Measurements from ENCODE around the gene ZNF888.

The ZNF888 gene

DNA sequence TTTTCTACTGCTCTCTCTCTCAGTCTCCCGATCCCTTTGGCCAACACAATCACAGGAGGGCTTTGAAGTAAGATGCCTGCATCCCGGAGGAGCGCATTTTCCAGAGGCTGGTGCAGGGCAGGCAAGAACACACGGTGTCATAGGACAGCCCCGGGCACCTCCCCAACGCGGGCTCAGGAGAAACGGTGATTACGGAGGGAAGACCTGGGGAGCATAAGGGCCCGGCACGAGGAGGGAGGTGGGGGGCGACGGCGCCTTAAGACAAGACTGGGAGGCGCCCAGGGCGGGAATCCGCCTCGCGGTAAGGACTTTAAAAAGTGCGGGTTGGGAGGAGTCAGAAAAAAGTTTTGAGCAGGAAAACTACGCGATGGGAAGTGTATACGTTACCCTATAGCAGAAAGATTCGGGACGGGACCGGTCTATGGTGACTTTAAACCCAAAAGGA is 18.7 kb upstream of the ZNF888 start (continued):
- TF ChIP-seq ZNF221 (tag by site-specific recombination; IDR thresholded peaks at IDR 0.05; ENCODE audit: borderline replicate concordance) (no peak), ZSCAN23 (tag by site-specific recombination; IDR thresholded peaks at IDR 0.05) (no peak), ZNF146 (tag by site-specific recombination; IDR thresholded peaks at IDR 0.05) (no peak), TCF7L2 (IDR thresholded peaks at IDR 0.05; ENCODE audit: borderline replicate concordance, low read depth, low read length) (no peak), ZIC2 (tag by site-specific recombination; IDR thresholded peaks at IDR 0.05) (no peak), ZXDB (tag by site-specific recombination; IDR thresholded peaks at IDR 0.05) (no peak), KLF1 (tag by site-specific recombination; IDR thresholded peaks at IDR 0.05) (no peak), ZNF155 (tag by site-specific recombination; IDR thresholded peaks at IDR 0.05) (no peak), ZNF843 (tag by site-specific recombination; IDR thresholded peaks at IDR 0.05) (no peak), ZNF473 (tag by site-specific recombination; IDR thresholded peaks at IDR 0.05) (no peak), ZNF350 (tag by site-specific recombination; IDR thresholded peaks at IDR 0.05) (no peak), ZBTB8A (tag by site-specific recombination; IDR thresholded peaks at IDR 0.05) (0 out of 2 replicates have a peak, but pooled peaks have one; percentile 18), ZNF571 (tag by site-specific recombination; IDR thresholded peaks at IDR 0.05) (no peak), ZNF23 (tag by site-specific recombination; IDR thresholded peaks at IDR 0.05; ENCODE audit: borderline replicate concordance) (no peak), ZNF341 (tag by site-specific recombination; IDR thresholded peaks at IDR 0.05; ENCODE audit: low read depth) (peak; percentile 71), ZNF335 (tag by site-specific recombination; conservative IDR thresholded peaks at IDR 0.05) (peak; percentile 75), ZNF404 (tag by site-specific recombination; IDR thresholded peaks at IDR 0.05) (no peak), ZBTB20 (tag by site-specific recombination; IDR thresholded peaks at IDR 0.05) (0 out of 2 replicates have a peak, but pooled peaks have one; percentile 18), ZNF133 (tag by site-specific recombination; IDR thresholded peaks at IDR 0.05) (no peak), SCRT1 (tag by site-specific recombination; IDR thresholded peaks at IDR 0.05; ENCODE audit: borderline replicate concordance) (no peak), ZNF112 (tag by site-specific recombination; IDR thresholded peaks at IDR 0.05) (no peak), ZNF561 (tag by site-specific recombination; IDR thresholded peaks at IDR 0.05; ENCODE audit: borderline replicate concordance) (peak; percentile 26; the same call in 1 of the 2 replicates)
- TF ChIP-seq, protein P1, sequence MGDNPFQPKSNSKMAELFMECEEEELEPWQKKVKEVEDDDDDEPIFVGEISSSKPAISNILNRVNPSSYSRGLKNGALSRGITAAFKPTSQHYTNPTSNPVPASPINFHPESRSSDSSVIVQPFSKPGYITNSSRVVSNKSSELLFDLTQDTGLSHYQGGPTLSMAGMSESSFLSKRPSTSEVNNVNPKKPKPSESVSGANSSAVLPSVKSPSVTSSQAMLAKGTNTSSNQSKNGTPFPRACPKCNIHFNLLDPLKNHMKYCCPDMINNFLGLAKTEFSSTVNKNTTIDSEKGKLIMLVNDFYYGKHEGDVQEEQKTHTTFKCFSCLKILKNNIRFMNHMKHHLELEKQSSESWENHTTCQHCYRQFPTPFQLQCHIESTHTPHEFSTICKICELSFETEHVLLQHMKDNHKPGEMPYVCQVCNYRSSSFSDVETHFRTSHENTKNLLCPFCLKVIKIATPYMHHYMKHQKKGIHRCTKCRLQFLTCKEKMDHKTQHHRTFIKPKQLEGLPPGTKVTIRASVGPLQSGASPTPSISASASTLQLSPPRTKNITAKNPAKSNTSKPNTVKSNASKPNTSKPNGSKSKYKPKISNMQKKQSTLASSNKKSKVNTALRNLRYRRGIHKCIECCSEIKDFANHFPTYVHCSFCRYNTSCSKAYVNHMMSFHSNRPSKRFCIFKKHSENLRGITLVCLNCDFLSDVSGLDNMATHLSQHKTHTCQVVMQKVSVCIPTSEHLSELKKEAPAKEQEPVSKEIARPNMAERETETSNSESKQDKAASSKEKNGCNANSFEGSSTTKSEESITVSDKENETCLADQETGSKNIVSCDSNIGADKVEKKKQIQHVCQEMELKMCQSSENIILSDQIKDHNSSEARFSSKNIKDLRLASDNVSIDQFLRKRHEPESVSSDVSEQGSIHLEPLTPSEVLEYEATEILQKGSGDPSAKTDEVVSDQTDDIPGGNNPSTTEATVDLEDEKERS (tag by site-specific recombination; IDR thresholded peaks at IDR 0.05): no peak
- TF ChIP-seq, protein P2, sequence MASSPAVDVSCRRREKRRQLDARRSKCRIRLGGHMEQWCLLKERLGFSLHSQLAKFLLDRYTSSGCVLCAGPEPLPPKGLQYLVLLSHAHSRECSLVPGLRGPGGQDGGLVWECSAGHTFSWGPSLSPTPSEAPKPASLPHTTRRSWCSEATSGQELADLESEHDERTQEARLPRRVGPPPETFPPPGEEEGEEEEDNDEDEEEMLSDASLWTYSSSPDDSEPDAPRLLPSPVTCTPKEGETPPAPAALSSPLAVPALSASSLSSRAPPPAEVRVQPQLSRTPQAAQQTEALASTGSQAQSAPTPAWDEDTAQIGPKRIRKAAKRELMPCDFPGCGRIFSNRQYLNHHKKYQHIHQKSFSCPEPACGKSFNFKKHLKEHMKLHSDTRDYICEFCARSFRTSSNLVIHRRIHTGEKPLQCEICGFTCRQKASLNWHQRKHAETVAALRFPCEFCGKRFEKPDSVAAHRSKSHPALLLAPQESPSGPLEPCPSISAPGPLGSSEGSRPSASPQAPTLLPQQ (tag by site-specific recombination; IDR thresholded peaks at IDR 0.05): peak; percentile 62
- TF ChIP-seq, protein P3, sequence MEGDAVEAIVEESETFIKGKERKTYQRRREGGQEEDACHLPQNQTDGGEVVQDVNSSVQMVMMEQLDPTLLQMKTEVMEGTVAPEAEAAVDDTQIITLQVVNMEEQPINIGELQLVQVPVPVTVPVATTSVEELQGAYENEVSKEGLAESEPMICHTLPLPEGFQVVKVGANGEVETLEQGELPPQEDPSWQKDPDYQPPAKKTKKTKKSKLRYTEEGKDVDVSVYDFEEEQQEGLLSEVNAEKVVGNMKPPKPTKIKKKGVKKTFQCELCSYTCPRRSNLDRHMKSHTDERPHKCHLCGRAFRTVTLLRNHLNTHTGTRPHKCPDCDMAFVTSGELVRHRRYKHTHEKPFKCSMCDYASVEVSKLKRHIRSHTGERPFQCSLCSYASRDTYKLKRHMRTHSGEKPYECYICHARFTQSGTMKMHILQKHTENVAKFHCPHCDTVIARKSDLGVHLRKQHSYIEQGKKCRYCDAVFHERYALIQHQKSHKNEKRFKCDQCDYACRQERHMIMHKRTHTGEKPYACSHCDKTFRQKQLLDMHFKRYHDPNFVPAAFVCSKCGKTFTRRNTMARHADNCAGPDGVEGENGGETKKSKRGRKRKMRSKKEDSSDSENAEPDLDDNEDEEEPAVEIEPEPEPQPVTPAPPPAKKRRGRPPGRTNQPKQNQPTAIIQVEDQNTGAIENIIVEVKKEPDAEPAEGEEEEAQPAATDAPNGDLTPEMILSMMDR (tag by site-specific recombination; IDR thresholded peaks at IDR 0.05): no peak
- TF ChIP-seq, protein P4, sequence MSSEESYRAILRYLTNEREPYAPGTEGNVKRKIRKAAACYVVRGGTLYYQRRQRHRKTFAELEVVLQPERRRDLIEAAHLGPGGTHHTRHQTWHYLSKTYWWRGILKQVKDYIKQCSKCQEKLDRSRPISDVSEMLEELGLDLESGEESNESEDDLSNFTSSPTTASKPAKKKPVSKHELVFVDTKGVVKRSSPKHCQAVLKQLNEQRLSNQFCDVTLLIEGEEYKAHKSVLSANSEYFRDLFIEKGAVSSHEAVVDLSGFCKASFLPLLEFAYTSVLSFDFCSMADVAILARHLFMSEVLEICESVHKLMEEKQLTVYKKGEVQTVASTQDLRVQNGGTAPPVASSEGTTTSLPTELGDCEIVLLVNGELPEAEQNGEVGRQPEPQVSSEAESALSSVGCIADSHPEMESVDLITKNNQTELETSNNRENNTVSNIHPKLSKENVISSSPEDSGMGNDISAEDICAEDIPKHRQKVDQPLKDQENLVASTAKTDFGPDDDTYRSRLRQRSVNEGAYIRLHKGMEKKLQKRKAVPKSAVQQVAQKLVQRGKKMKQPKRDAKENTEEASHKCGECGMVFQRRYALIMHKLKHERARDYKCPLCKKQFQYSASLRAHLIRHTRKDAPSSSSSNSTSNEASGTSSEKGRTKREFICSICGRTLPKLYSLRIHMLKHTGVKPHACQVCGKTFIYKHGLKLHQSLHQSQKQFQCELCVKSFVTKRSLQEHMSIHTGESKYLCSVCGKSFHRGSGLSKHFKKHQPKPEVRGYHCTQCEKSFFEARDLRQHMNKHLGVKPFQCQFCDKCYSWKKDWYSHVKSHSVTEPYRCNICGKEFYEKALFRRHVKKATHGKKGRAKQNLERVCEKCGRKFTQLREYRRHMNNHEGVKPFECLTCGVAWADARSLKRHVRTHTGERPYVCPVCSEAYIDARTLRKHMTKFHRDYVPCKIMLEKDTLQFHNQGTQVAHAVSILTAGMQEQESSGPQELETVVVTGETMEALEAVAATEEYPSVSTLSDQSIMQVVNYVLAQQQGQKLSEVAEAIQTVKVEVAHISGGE (tag by site-specific recombination; conservative IDR thresholded peaks at IDR 0.05; ENCODE audit: low read depth): 0 out of 2 replicates have a peak, but pooled peaks have one; percentile 15
- TF ChIP-seq, protein P5, sequence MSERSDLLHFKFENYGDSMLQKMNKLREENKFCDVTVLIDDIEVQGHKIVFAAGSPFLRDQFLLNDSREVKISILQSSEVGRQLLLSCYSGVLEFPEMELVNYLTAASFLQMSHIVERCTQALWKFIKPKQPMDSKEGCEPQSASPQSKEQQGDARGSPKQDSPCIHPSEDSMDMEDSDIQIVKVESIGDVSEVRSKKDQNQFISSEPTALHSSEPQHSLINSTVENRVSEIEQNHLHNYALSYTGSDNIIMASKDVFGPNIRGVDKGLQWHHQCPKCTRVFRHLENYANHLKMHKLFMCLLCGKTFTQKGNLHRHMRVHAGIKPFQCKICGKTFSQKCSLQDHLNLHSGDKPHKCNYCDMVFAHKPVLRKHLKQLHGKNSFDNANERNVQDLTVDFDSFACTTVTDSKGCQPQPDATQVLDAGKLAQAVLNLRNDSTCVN (tag by site-specific recombination; optimal IDR thresholded peaks at IDR 0.05): no peak
- TF ChIP-seq, protein P6, sequence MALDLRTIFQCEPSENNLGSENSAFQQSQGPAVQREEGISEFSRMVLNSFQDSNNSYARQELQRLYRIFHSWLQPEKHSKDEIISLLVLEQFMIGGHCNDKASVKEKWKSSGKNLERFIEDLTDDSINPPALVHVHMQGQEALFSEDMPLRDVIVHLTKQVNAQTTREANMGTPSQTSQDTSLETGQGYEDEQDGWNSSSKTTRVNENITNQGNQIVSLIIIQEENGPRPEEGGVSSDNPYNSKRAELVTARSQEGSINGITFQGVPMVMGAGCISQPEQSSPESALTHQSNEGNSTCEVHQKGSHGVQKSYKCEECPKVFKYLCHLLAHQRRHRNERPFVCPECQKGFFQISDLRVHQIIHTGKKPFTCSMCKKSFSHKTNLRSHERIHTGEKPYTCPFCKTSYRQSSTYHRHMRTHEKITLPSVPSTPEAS (tag by site-specific recombination; IDR thresholded peaks at IDR 0.05): no peak
